ENCODE results near the gene NUDT2.

DNA sequence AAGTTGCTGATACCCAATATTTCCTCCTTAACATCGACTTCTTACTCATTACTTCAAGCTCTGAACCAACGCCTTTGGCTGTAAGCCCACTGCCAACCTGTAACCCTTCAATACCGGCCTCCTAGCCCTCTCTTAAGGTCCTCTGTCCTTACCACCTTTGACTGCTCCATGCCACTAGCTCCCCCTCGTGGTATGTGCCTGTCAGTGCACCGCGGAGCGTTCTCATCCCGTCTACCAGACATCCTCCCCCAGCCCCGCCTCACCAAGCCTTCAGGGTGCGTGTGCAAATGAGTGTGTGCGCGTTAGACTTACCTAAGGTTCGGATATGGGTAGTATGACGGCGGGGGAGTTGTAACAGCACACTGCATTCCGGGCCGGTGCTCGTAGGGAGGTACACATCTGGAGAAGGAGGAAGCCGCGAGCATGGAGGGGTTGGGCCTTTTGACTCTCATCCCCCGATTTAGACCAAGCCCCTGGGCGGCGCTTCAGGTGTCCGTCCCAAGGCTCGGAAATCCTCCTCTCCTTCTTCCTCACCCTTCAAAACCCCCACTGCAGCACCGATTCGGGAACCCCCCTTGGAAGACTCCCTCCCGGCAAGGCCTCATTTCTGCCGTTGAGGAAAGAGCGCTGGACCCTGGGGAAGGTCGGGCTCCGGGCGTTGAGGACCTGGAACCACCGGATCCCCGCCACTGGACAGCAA, 50.1 kb downstream of the NUDT2 start:
- TF ChIP-seq CTCF (IDR thresholded peaks at IDR 0.05; ENCODE audit: low read depth, low read length, poor library complexity, severe bottlenecking), result peak; percentile 100
- no peak for TF ChIP-seq EZH2phosphoT487 (IDR thresholded peaks at IDR 0.05; ENCODE audit: borderline replicate concordance, low read length)

Data from DOHH2 (cell line).